HFFc6 (cell line): Measurements from ENCODE around the gene NID2. TPM values are rescaled to one million over a fixed set of nuclear protein-coding genes. Genes with fewer than 3 reads are reported as not detected.
A peak's percentile ranks its signal among the peaks of the same experiment; 100 is the strongest.

Source experiments
- DNase-seq: peaks from one replicate; pipeline ENCODE4 v3.0.0-alpha.2; 2018
- H3K27ac Mint-ChIP-seq: 2 replicates; pipeline ENCODE4 v1.8.0; 2020; ENCODE audit warnings: mild to moderate bottlenecking, mixed read lengths
- H3K27me3 Mint-ChIP-seq: 2 replicates; pipeline ENCODE4 v1.8.0; 2021; ENCODE audit warnings: mild to moderate bottlenecking, moderate library complexity, mixed read lengths; ENCODE audit not compliant: insufficient read depth
- H3K36me3 Mint-ChIP-seq: 2 replicates; pipeline ENCODE4 v1.8.0; 2021; ENCODE audit warnings: low read depth, mixed read lengths
- H3K4me1 Mint-ChIP-seq: 2 replicates; pipeline ENCODE4 v1.8.0; 2020; ENCODE audit warnings: low read depth, mixed read lengths
- H3K4me3 Mint-ChIP-seq: 2 replicates; pipeline ENCODE4 v1.8.0; 2020; ENCODE audit warnings: mild to moderate bottlenecking, moderate library complexity, mixed read lengths
- H3K9me3 Mint-ChIP-seq: 2 replicates; pipeline ENCODE4 v1.8.0; 2020; ENCODE audit warnings: mild to moderate bottlenecking, mixed read lengths
- total RNA-seq, 6 experiments: library from RNA; stranded (reverse); fragmentation: NEBNext Ultra II Directional; extraction: Animal tissue kit (Norgen Biotek cat#: 25700); gene quantifications; 2 replicates in 1 of 6; 3 replicates in 5 of 6; pipeline ENCODE4 v1.2.3, GENCODE V29; 2021
- TF ChIP-seq, protein P1 (sequence below): fragments of 200-600 bp; sonication (generic); IDR thresholded peaks from 2 replicates; pipeline ENCODE4 v1.5.0; 2021; ENCODE audit warnings: antibody characterized with exemption, mild to moderate bottlenecking

Gene NID2
- total RNA-seq, 6 experiments from 2014 or later, result 97.3 to 125 (median 113) TPM

- peak; percentile 81 for DNase-seq
- no peaks in the 10 kb centered on the region for H3K27me3 Mint-ChIP-seq
- peaks cover 38% of the 10 kb centered on the region for H3K36me3 Mint-ChIP-seq
- H3K4me1 Mint-ChIP-seq, result peaks cover 88% of the 10 kb centered on the region
- peak overlapping the region; percentile 91 for H3K27ac Mint-ChIP-seq
- TF ChIP-seq, protein P1, sequence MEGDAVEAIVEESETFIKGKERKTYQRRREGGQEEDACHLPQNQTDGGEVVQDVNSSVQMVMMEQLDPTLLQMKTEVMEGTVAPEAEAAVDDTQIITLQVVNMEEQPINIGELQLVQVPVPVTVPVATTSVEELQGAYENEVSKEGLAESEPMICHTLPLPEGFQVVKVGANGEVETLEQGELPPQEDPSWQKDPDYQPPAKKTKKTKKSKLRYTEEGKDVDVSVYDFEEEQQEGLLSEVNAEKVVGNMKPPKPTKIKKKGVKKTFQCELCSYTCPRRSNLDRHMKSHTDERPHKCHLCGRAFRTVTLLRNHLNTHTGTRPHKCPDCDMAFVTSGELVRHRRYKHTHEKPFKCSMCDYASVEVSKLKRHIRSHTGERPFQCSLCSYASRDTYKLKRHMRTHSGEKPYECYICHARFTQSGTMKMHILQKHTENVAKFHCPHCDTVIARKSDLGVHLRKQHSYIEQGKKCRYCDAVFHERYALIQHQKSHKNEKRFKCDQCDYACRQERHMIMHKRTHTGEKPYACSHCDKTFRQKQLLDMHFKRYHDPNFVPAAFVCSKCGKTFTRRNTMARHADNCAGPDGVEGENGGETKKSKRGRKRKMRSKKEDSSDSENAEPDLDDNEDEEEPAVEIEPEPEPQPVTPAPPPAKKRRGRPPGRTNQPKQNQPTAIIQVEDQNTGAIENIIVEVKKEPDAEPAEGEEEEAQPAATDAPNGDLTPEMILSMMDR, result no peak
- H3K9me3 Mint-ChIP-seq, result no peaks in the 10 kb centered on the region
- peak overlapping the region; percentile 75 for H3K4me3 Mint-ChIP-seq
Observed at GRCh38 chr14:52052288-52052943, 16.4 kb downstream of the NID2 start.

- Mint-ChIP-seq H3K27ac (peak overlapping the region; percentile 91), H3K27me3 (no peaks in the 10 kb centered on the region), H3K4me1 (peaks cover 93% of the 10 kb centered on the region), H3K4me3 (peak overlapping the region; percentile 75), H3K9me3 (no peaks in the 10 kb centered on the region), H3K36me3 (peaks cover 44% of the 10 kb centered on the region)
- peak; percentile 65 for DNase-seq
- TF ChIP-seq, protein P1, result no peak
Observed at GRCh38 chr14:52051871-52052270, 17.0 kb downstream of the NID2 start.

GRCh38 chr14:52051251-52051650 lies 17.6 kb downstream of the NID2 start:
- Mint-ChIP-seq H3K27me3 (no peaks in the 10 kb centered on the region), H3K4me1 (peaks cover 99% of the 10 kb centered on the region), H3K36me3 (peaks cover 50% of the 10 kb centered on the region), H3K4me3 (peak overlapping the region; percentile 75), H3K27ac (peak overlapping the region; percentile 91), H3K9me3 (no peaks in the 10 kb centered on the region)
- no peak for DNase-seq
- TF ChIP-seq, protein P1, result no peak

GRCh38 chr14:52049721-52050588 lies 18.9 kb downstream of the NID2 start:
- TF ChIP-seq, protein P1, result no peak
- Mint-ChIP-seq H3K4me1 (peaks cover 100% of the 10 kb centered on the region), H3K27ac (peak overlapping the region; percentile 91; the same call in 1 of the 2 replicates), H3K4me3 (no peak overlapping the region), H3K27me3 (peaks cover 1% of the 10 kb centered on the region; the same call in 1 of the 2 replicates), H3K36me3 (peaks cover 50% of the 10 kb centered on the region), H3K9me3 (no peaks in the 10 kb centered on the region)
- DNase-seq, result no peak

DNA sequence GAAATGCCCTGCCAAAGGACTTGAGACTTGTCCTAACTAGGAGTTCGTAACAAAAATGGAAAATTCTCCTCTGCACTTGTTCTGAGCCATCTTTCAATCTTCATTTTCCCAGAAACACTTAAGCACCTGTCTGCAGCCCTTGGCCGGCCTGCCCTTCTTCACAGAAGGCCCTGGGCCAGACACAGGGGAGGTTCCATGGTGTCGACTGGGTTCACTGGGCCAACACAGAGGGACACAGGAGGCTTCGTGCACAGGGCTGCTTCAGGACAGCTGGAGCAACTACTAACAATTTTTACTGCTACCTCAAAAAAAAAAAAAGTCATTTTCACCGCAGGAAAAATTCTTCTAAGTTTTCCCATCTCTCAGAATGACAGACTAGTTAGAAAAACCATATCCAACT lies 19.6 kb downstream of the NID2 start:
- DNase-seq, result no peak
- Mint-ChIP-seq H3K27me3 (peaks cover 1% of the 10 kb centered on the region; the same call in 1 of the 2 replicates), H3K4me1 (peaks cover 97% of the 10 kb centered on the region), H3K9me3 (no peaks in the 10 kb centered on the region), H3K4me3 (no peak overlapping the region), H3K27ac (no peak overlapping the region), H3K36me3 (peaks cover 50% of the 10 kb centered on the region)
- TF ChIP-seq, protein P1, result no peak
